Stimulated activated CD8-positive, alpha-beta memory T cell treated with anti-CD3 and anti-CD28 coated beads, Interleukin-7, amount 100 ng/mL, for 1 hour (primary cell): ENCODE results near the gene EFCAB6.

Experiments used
- DNase-seq, 2 donors: peaks; one replicate each; pipeline ENCODE4 v3.0.0-alpha.2; 2020; ENCODE audit warnings: low read depth in 2 of 2

EFCAB6 gene, protein sequence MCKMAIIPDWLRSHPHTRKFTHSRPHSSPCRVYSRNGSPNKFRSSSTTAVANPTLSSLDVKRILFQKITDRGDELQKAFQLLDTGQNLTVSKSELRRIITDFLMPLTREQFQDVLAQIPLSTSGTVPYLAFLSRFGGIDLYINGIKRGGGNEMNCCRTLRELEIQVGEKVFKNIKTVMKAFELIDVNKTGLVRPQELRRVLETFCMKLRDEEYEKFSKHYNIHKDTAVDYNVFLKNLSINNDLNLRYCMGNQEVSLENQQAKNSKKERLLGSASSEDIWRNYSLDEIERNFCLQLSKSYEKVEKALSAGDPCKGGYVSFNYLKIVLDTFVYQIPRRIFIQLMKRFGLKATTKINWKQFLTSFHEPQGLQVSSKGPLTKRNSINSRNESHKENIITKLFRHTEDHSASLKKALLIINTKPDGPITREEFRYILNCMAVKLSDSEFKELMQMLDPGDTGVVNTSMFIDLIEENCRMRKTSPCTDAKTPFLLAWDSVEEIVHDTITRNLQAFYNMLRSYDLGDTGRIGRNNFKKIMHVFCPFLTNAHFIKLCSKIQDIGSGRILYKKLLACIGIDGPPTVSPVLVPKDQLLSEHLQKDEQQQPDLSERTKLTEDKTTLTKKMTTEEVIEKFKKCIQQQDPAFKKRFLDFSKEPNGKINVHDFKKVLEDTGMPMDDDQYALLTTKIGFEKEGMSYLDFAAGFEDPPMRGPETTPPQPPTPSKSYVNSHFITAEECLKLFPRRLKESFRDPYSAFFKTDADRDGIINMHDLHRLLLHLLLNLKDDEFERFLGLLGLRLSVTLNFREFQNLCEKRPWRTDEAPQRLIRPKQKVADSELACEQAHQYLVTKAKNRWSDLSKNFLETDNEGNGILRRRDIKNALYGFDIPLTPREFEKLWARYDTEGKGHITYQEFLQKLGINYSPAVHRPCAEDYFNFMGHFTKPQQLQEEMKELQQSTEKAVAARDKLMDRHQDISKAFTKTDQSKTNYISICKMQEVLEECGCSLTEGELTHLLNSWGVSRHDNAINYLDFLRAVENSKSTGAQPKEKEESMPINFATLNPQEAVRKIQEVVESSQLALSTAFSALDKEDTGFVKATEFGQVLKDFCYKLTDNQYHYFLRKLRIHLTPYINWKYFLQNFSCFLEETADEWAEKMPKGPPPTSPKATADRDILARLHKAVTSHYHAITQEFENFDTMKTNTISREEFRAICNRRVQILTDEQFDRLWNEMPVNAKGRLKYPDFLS (N-terminal part only)

DNA sequence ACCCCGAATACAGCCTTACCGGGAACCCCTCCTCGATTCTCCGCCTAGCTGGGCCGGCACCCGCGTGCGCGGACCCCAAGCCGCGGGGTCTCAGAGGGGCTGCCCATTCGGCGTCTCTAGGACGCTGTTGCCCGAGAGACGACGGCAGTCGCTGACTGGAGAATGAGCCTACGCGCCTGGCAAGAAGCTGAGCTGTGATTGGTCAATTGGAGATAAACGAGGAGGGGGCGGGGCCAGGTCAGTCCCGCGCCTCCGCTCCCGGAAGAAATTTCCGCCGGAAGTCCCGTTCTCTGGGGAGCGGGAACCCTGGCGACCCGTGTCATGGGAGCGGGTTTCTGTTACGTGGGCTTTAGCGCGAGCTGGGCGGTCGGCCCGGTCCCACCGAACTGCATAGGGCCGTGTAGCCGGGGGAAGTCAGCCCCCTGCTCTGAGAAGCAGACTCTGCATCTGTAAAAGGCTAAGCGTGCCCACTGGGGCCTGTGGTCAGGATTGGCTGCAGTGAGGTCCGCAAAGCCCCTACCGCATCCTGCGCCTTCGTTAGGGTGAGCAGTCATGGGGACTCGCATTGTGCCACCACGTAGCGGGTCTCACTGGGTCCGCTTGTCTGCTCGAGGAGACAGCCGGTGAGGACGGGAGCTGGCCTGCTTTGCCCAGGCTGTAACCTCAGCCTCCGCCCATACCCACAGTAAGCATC, at the start of gene EFCAB6:
Gene EFCAB6, minus strand, starts transcription at position 157 of the 694 bp plus-strand sequence. CDS start 29,987 bp downstream, outside the sequence.
- DNase-seq, result peak; percentile 76 to 80

DNA sequence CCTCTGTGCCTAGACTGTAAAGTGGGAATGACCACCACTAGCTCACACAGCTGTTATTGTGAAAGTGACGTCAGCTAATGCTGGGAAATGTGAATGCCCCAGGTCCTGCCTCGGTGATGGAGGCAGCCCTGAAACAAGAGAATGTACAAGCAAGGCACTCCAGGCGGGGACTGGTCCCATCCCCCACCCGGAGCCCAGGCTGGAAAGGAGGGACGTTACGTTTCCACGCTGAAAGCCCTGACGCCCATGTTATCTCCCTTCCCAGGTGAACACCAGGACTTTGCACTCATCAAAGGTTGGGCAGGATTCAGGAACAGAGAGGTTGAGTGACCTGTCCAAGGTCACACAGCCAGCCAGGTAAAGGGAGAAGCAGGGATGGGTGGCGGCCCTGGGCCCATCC, 49.4 kb upstream of the EFCAB6 start:
- no peak for DNase-seq

DNA sequence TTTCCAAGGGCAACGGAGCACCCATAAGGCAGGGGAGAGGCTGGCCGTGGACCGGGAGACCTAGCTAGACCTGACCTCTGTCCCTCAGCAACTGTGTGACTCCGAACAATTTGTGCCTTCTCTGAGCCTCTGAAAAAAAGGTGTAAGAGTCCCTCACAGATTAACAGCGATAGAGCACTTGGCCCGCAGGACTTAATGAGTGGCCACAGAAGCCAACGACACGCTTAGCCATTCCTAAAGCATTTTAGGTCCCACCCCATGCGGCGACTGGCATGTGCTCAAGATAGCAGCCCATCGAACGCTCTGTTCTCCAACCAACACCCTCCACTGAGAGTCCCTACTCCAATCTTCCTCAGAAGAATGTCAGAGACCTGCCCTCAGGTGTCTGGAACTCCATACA, 48.7 kb upstream of the EFCAB6 start:
- DNase-seq, result no peak

DNA sequence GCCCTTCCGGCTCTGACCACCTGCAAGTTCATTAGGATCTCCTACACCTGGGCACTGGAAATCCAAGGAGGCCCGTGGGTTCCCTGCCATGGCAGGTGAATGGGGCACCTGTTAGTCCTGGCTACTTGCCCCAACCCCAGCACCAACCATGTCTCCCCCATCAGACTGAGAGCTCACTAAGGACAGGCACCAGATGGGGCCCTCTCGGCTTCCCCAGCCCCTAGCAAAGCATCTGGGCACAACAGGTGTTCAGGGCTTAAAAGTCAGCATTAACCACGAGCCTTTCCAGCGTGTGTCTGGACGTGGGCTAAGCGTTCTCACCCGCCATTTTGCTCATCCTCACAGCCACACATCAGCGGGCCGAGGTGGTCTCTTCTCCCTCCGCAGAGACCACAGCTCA, 48.0 kb upstream of the EFCAB6 start:
- no peak for DNase-seq

DNA sequence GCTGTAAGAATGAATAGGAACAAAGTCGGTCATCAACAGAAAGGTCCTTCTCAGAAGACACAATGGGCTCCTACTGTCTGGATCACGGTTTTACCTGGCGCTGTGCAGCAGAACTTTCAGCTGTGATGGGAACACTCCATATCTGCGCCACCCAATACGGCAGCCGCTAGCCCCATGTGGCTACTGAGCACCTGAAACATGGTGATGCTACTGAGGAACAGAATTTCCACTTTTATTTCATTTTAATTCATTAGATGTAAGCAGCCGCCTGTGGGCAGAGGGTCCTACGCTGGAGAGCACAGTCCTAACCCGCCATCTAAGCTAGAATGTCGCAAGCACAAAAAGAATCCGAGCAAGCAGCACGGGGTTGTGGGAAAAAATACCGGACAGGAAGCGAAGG, 47.5 kb upstream of the EFCAB6 start:
- no peak for DNase-seq

DNA sequence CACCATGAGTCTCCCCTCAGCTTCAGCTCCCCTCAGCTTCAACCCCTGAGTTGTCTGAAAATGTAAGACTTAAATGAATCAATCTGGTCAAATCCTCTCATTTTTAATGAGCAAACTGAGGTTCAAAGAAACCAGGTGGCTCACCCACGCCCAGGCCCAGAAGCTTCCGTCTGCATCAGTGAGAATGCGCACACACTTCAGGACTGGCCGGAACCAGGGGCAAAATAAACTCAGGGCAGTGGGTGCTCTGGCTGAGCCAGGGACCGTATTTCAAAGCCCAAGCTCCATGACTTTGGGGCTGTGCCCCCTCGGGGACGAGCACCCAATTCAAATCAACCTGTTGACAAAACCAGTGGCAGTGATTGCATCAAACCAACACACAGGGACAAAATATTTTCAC, 47.1 kb upstream of the EFCAB6 start:
- DNase-seq, result no peak

DNA sequence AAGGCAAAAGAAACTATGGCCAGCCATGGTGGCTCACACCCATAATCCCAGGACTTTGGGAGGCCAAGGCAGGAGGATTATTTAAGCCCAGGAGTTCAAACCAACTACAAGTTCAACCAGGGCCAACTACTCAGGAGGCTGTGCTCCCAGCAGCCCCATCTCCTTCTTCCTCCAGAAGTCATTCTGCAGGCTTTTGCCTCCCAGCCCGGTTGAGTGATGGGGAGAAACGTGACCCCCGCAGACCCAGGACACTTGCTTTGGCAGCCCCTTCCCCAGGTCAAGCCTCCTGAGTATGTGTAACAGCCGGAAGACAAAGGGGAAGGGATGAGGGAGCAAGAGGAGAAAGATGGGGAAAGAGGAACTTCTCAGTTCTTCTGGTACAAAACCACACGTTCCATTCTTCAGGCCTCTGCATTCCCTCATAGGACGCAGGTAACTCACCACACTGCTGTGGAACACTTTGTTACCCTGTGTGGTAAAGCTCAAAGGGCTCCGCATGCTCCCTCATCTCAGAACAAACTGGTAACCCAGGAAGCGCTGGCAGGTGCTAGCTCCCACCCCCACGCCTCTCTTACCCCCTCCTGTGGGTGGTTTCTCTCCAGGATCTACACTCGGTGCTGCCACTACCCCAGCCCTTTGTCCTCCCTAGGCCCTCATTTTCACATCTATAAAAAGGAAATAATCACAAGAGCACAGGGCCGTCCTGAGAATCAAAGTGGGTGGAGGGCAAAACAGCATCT, 46.2 kb upstream of the EFCAB6 start:
- no peak for DNase-seq

DNA sequence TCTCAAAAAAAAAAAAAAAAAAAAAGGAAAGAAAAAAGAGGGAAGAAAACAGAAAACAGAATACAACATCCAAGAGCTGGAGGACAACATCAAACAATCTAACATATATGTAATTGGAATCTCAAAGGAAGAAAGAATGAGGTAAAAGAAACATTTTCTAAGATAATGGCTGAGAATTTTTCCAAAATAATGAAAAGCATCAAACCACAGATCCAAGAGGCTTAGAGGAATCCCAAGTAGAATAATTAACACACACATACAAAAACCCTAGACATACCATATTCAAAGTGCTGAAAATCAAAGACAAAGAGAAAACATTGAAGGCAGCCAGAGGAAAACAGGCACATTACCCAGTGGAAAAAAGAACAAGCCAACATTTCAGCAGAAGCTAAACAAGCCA, 45.3 kb upstream of the EFCAB6 start:
- no peak for DNase-seq

DNA sequence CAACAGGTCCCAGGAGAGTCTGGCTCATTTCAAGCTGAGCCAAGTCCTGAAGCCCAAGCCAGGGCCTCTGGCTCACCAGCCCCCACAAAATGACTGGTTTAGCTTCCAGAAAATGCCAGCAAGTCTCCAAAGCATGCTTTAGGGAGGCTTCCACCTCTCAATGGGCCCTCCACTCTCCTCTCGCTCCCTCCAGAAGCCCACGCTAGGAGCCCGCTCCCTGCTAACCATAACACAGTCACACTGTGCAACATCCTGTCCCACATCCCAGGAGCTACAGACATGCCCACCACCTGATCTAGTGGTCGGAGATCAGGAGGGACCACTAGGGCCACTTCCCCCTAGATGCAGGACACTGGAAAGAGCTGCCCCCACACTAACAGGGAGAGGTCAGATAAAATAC, 43.3 kb upstream of the EFCAB6 start:
- no peak for DNase-seq

DNA sequence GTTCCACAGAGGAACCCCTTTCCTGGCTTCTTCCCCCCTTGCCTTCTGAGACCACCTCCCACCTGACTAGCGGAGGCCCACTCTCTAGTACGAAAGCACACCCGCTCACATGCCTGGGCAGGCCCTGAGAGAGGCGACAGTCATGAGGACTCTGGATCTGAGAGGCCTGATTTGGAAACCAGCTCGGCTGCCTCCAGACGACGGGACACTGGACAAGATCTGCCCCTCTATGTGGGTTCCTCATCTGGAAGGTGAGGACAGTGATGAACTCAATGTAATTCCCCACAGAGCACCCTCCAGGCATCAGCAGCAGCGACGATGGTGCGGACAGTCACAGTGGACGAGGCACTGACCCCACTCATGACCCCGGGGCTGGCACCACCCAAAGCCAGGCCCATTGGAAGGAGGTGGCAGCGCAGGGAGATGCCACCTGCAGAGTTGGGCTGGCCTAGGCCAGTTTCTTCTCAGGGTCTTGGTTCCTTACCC, 42.7 kb upstream of the EFCAB6 start:
- DNase-seq, result no peak

DNA sequence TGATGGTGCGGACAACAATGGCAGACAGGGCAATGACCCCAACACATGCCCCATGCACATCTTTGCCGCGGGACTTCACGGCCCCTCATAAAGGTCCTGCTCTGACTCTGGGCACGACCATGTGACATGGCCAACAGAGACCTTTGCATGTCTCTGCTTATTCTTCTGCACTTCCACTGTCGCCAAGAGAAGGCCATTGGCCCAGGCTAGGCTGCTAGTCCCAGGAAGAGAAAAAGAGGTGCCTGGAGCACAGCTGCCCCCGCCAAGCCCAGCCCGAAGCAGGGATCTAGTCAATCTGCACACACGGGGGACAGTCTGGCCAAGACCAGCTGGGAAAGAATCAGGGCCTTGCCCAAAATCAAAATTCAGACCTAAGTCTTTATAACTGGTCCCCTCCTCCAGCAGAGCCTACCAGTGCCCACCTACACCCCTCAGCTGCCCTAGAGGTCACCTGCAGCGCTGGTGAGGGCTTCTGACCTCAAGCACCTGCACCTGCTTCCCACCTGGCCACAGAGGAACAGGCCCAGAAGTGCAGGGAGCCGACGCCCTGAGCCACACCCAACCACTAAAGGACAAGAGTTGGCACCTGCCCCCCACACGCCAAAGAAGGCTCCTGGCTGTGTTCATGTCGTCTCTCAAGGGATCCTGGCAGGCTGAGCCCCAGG, 42.1 kb upstream of the EFCAB6 start:
- DNase-seq, result no peak

DNA sequence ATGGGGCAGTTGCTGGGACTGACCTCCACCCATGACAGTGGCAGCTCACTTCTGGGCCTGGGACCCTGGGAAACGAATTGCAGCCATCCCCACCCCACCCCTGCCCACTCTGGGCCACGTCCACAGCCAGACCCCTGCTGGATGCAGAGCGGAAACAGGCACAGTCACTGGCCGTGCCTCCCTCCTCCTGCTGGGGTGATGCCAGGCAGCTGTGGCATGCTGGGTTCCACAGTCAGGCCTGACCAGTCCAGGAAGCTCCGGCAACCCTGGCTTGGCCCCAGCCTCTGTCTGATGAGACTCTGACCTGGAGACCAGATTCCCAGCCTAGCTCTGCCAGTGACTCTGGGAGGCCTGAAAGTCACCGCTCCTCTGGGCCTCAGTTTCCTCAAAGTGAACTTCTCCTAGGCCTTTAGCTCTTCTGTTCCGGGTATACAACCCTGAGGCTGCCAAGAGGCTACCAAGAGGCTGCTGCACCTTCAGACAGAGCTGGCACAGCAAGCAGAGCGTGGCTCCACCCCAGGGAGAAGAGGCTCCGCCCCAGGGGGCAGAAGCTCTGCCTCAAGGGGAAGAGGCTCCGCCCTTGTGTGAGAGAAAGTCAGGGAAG, 41.3 kb upstream of the EFCAB6 start:
- DNase-seq, result no peak

DNA sequence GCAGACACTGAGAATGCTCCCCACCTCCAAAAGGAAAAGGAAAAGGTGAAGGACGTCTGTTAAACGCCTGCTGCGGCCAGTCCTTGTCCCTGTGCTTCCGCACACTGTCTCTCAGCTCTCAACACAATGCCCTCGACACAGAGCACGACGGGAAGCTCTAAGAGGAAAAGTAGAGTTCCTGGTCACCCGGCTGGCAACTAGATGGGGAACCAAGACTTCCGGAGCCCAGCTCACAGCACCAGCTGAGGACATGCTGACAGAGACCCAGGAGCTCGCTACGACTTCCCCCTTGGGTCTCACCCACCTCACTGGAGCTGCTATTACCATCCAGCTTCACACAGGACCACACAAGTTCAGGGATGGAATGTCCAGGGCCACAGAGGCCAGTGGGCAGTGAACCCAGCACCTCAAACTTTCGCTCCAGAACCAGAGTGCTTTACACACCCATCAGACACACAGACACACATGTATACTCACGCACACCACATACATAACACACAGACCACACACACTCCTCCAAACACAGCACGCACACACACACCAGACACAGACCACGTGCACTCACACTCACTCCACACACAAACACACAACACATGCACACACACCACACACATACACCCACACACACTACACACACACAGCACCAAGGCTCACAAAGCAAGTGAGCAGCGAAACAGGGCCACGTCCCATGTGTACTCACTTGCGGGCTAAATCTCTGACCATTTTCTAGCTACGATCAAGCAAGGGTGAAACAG, 40.6 kb upstream of the EFCAB6 start:
- DNase-seq, result no peak

DNA sequence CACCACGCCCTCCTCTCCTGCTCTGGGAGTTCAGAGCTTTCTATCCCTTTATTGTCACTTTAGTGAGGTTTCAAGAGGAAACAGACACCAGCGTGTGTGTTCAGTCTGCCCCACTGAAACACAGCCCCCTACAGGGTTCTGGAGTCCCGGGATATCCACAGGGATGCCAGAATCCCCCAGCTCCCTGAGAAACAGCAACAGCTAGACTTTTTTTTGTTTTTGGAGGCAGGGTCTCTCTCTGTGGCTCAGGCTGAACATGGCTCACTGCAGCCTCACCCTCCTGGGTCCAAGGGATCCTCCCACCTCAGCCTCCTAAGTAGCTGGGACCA, 39.8 kb upstream of the EFCAB6 start:
- DNase-seq, result no peak

DNA sequence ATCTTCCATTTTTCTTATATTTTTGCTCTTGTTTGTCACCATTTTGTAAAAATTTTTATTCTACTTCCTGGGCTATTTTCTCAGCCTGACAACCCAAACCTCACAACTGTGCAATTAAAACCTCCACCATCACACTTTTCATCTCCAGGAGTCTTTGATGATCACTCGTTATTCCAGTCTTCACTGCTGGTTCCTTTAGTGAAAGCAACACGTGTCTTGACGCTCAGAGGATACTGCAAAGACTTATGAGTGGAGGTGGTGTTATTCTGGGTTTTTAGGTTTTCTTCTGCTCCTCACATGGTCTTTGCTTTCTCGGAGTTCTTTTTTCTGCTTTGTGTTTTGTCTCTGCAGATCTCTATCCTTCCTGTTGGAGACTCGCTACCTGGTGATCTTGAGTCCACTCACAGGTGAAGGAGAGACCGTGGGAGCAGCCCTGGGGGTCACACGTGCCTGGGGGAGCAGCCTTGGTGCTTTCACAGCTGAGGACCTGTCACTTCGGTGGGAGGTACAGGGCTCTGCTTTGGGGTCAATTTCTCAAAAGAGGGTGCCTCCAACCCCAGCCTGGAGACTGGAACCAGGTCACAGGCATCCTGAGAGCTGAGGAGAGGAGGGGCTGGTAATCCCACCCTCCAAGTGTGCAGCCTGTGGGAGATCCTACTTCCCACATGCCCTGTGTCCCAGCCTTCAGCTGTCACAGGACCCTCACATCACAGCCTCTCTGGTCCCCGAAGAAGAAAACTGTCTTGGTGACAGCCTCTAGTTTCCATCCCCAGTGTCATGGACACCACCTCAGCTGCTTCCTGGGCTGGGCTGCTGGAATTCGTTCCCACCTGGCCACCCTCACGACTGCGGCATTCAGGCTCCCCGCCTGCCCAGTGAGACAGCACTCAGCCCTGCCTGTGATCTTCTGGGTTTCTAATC, 39.2 kb upstream of the EFCAB6 start:
- no peak for DNase-seq

DNA sequence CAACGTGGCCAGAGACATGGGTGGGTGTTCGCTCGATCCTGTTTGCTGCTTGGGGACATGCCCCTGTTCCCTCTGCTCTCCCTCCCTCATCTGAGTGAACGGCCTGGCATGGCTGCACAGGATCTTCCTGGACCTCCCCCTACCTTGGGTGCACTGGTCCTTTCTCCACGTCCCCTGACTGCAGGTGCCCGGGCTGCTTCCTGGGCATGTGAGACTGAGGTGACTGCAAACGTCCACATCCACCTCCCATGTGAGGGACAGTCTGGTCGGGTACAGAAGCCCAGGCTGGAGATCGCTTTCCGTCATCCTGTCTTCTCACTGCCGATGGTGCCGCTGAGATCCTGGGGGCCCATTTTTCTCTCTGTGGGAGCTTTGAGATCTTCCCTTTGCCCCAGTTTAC, 38.4 kb upstream of the EFCAB6 start:
- no peak for DNase-seq

DNA sequence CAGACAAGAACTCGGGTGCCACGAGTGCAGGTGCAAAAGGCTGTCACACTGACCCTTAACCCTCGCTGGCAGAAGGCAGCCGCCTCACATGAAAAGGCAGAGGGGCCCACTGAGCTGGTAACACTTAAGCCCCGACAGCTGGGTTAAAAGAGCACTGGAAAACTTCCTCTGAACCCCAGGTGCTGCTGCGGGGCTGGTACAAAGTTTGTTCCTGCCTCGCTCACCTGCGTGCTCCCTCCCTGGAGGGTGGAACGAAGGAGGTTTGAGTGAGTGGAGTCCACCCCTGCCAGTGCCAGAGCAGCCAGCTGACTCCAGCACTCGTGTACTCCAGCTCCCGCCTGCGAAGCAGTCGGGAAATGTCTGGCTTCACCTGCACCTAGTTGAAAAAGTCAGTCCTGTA, 37.6 kb upstream of the EFCAB6 start:
- DNase-seq, result no peak
